Parathyroid adenoma (tissue), 2 donors: ENCODE measurements around the gene ADGRG1.
"Not testable (repeated sequence)": the region's sequence is repeated elsewhere in the genome, so short reads cannot be mapped to it uniquely, and the experiment has no call there.

ENCODE experiments used
- H2AFZ ChIP-seq: fragments of 300-600 bp; sonication (generic); one replicate; pipeline ENCODE4 v1.7.0; 2017; ENCODE audit warnings: antibody characterized with exemption, mild to moderate bottlenecking
- H3K27ac ChIP-seq: fragments of 300-600 bp; sonication (generic); one replicate; pipeline ENCODE4 v1.7.0; 2017
- H3K27me3 ChIP-seq: fragments of 300-600 bp; sonication (generic); one replicate; pipeline ENCODE4 v1.7.0; 2017; ENCODE audit warnings: low read length; ENCODE audit not compliant: control insufficient read depth, insufficient read depth
- H3K36me3 ChIP-seq: fragments of 300-600 bp; sonication (generic); one replicate; pipeline ENCODE4 v1.7.0; 2017; ENCODE audit warnings: low read length; ENCODE audit not compliant: control insufficient read depth, insufficient read depth
- H3K4me1 ChIP-seq: fragments of 300-600 bp; sonication (generic); one replicate; pipeline ENCODE4 v1.7.0; 2017; ENCODE audit warnings: control low read depth
- H3K4me2 ChIP-seq: fragments of 300-600 bp; sonication (generic); one replicate; pipeline ENCODE4 v1.7.0; 2017; ENCODE audit warnings: low read length
- H3K4me3 ChIP-seq: fragments of 300-600 bp; sonication (generic); one replicate; pipeline ENCODE4 v1.7.0; 2017; ENCODE audit warnings: low read depth, low read length
- H3K79me2 ChIP-seq: fragments of 300-600 bp; sonication (generic); one replicate; pipeline ENCODE4 v1.7.0; 2017; ENCODE audit warnings: control low read depth
- H3K9ac ChIP-seq: fragments of 300-600 bp; sonication (generic); one replicate; pipeline ENCODE4 v1.7.0; 2017; ENCODE audit warnings: mild to moderate bottlenecking
- H3K9me3 ChIP-seq: fragments of 300-600 bp; sonication (generic); one replicate; pipeline ENCODE4 v1.7.0; 2017; ENCODE audit warnings: low read length; ENCODE audit not compliant: control insufficient read depth
- TF ChIP-seq, protein P1 (sequence below): fragments of 300-600 bp; sonication (generic); IDR thresholded peaks from one replicate; pipeline ENCODE4 v1.7.0; 2017; ENCODE audit warnings: antibody characterized with exemption, mild to moderate bottlenecking
- donor health status: primary hyperparathyroidism.

Gene ADGRG1

DNA sequence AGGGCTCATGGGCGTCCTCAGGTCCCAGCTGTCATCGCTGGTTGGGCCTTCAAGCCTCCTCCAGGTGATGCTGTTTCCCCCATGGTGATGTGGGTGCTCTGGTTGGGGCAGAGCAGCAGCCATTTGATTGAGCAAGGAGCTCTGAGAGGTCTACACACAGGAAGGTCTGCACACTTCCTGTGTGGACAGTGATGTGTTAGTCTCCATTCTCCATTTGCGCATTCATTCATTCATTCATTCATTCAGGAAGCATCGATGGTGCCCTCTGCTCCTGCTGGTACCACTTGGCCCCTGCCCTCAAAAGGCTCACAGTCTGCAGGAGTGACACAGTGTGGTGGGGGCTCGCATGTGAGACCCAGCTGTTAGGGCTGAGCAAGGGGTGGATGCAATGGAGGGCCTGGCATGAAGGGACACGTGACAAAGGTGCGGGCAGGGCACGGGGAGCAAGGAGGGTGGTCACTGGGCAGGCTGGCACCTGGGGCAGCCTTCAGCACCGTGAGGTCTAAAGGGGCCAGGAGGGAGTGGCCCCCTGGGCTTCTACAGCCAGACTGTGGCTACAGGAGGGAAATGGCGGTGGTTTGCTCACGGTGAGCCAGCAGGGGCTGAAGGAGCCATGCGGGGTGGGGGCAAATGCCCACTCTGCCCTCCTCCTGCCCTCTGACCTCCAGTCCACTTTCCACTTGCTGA lies 41.2 kb downstream of the ADGRG1 start:
- Histone ChIP-seq H2AFZ (no peak overlapping the region), H3K27me3 (no peaks in the 10 kb centered on the region), H3K9me3 (no peaks in the 10 kb centered on the region), H3K27ac (no peak overlapping the region), H3K79me2 (no peaks in the 10 kb centered on the region), H3K4me1 (peaks cover 9% of the 10 kb centered on the region), H3K9ac (no peak overlapping the region), H3K4me2 (no peak overlapping the region), H3K4me3 (no peak overlapping the region), H3K36me3 (no peaks in the 10 kb centered on the region)
- TF ChIP-seq, protein P1, sequence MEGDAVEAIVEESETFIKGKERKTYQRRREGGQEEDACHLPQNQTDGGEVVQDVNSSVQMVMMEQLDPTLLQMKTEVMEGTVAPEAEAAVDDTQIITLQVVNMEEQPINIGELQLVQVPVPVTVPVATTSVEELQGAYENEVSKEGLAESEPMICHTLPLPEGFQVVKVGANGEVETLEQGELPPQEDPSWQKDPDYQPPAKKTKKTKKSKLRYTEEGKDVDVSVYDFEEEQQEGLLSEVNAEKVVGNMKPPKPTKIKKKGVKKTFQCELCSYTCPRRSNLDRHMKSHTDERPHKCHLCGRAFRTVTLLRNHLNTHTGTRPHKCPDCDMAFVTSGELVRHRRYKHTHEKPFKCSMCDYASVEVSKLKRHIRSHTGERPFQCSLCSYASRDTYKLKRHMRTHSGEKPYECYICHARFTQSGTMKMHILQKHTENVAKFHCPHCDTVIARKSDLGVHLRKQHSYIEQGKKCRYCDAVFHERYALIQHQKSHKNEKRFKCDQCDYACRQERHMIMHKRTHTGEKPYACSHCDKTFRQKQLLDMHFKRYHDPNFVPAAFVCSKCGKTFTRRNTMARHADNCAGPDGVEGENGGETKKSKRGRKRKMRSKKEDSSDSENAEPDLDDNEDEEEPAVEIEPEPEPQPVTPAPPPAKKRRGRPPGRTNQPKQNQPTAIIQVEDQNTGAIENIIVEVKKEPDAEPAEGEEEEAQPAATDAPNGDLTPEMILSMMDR, result no peak

GRCh38 chr16:57670196-57670595 lies 41.8 kb downstream of the ADGRG1 start:
- Histone ChIP-seq H3K9ac (no peak overlapping the region), H3K27me3 (no peaks in the 10 kb centered on the region), H3K4me2 (no peak overlapping the region), H3K4me1 (peaks cover 9% of the 10 kb centered on the region), H3K36me3 (no peaks in the 10 kb centered on the region), H3K9me3 (no peaks in the 10 kb centered on the region), H3K79me2 (no peaks in the 10 kb centered on the region), H3K27ac (no peak overlapping the region), H2AFZ (no peak overlapping the region), H3K4me3 (no peak overlapping the region)
- TF ChIP-seq, protein P1, result no peak

GRCh38 chr16:57671451-57671850 lies 43.0 kb downstream of the ADGRG1 start:
- H3K4me1 ChIP-seq, H3K9ac ChIP-seq, H3K9me3 ChIP-seq, H3K36me3 ChIP-seq, H2AFZ ChIP-seq, H3K79me2 ChIP-seq, H3K27me3 ChIP-seq, H3K27ac ChIP-seq, H3K4me3 ChIP-seq, H3K4me2 ChIP-seq: not testable (repeated sequence)

DNA sequence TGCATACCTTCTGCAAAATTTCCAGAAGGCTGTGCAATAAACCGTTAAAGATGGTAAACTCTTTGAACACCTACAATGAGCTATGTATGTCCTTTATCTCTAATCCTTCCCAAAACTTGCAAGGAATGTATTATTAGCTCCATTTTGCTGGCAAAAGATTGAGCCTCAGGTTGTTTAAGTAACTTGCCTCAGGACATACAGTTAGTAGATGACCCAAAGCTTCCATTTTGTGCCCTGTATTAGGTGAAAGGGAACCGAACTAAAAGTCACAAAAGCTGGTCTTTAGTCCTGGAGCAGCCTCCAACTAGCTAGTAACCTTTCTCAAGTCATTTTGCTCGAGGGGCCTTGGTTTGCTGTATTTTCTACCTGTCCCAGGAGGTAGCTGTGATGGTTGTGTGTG lies 44.0 kb downstream of the ADGRG1 start:
- Histone ChIP-seq H3K9ac (no peak overlapping the region), H3K79me2 (no peaks in the 10 kb centered on the region), H3K4me3 (no peak overlapping the region), H3K36me3 (no peaks in the 10 kb centered on the region), H3K27me3 (no peaks in the 10 kb centered on the region), H3K9me3 (no peaks in the 10 kb centered on the region), H3K4me1 (peaks cover 4% of the 10 kb centered on the region), H2AFZ (no peak overlapping the region), H3K4me2 (no peak overlapping the region), H3K27ac (no peak overlapping the region)
- TF ChIP-seq, protein P1, result no peak

GRCh38 chr16:57672824-57673223 lies 44.4 kb downstream of the ADGRG1 start:
- TF ChIP-seq, protein P1, result no peak
- H2AFZ ChIP-seq, result no peak overlapping the region
- H3K79me2 ChIP-seq, result no peaks in the 10 kb centered on the region
- no peak overlapping the region for H3K27ac ChIP-seq
- H3K4me1 ChIP-seq, result peaks cover under 1% of the 10 kb centered on the region
- no peak overlapping the region for H3K4me2 ChIP-seq
- no peaks in the 10 kb centered on the region for H3K36me3 ChIP-seq
- H3K27me3 ChIP-seq, result no peaks in the 10 kb centered on the region
- H3K9me3 ChIP-seq, result no peaks in the 10 kb centered on the region
- H3K4me3 ChIP-seq, result no peak overlapping the region
- H3K9ac ChIP-seq, result no peak overlapping the region
